Measurements from ENCODE around the gene UPK3A.

- TF ChIP-seq, protein P1, sequence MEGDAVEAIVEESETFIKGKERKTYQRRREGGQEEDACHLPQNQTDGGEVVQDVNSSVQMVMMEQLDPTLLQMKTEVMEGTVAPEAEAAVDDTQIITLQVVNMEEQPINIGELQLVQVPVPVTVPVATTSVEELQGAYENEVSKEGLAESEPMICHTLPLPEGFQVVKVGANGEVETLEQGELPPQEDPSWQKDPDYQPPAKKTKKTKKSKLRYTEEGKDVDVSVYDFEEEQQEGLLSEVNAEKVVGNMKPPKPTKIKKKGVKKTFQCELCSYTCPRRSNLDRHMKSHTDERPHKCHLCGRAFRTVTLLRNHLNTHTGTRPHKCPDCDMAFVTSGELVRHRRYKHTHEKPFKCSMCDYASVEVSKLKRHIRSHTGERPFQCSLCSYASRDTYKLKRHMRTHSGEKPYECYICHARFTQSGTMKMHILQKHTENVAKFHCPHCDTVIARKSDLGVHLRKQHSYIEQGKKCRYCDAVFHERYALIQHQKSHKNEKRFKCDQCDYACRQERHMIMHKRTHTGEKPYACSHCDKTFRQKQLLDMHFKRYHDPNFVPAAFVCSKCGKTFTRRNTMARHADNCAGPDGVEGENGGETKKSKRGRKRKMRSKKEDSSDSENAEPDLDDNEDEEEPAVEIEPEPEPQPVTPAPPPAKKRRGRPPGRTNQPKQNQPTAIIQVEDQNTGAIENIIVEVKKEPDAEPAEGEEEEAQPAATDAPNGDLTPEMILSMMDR (IDR thresholded peaks at IDR 0.05) = no peak
- TF ChIP-seq POLR2A (IDR thresholded peaks at IDR 0.05; ENCODE audit: low read depth) = no peak
Measured at GRCh38 chr22:45273452-45274075, 11.2 kb upstream of the UPK3A start.
